ENCODE results near the gene IMP4.

DNA sequence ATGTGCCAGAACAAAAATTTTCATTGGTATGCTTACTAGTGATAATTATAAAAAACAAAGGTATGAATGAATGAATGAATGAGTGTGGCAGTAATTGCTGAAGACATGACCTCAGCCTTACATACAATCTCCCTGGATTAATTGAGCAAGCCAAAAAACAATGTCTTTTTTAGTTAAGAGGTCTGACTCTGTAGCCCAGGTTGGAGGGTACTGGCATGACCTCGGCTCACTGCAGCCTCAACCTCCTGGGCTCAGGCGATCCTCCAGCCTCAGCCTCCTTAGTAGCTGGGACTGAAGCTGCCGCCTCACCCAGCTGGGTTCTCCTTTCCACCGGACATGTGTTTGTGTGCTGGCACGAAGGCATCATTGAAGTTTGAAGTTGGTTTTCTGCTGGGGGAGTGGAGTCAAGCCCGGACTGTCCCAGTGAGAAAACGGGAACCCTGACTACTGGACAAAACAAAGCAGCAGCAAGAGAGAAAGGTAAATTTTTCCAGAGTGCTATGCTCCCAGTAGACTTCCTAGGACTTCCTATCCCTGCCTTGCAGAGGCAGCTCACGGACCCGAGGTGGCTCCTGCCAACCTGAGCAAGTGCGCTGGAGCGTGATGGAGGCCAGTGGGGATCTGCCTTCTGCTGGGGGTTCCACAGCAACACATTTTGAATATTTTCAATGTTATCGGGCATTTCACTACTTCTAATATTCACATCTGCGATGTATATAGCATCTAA lies 6.4 kb upstream of the IMP4 start:
- TF ChIP-seq, protein P1, sequence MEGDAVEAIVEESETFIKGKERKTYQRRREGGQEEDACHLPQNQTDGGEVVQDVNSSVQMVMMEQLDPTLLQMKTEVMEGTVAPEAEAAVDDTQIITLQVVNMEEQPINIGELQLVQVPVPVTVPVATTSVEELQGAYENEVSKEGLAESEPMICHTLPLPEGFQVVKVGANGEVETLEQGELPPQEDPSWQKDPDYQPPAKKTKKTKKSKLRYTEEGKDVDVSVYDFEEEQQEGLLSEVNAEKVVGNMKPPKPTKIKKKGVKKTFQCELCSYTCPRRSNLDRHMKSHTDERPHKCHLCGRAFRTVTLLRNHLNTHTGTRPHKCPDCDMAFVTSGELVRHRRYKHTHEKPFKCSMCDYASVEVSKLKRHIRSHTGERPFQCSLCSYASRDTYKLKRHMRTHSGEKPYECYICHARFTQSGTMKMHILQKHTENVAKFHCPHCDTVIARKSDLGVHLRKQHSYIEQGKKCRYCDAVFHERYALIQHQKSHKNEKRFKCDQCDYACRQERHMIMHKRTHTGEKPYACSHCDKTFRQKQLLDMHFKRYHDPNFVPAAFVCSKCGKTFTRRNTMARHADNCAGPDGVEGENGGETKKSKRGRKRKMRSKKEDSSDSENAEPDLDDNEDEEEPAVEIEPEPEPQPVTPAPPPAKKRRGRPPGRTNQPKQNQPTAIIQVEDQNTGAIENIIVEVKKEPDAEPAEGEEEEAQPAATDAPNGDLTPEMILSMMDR (IDR thresholded peaks at IDR 0.05; ENCODE audit: poor library complexity), result no peak
- no peak for TF ChIP-seq EZH2phosphoT487 (IDR thresholded peaks at IDR 0.05; ENCODE audit: low read depth, severe bottlenecking, unreplicated experiment)

Measured in hepatocyte (in vitro differentiated cells).